Fibroblast of the aortic adventitia (primary cell): ENCODE measurements around the gene C16orf89. TPM values are rescaled to one million over a fixed set of nuclear protein-coding genes. Genes with fewer than 3 reads are reported as not detected.

Experiments used
- total RNA-seq: library from RNA; depleted of rRNA; stranded (reverse); fragments of >200 nt; gene quantifications from 2 replicates; pipeline ENCODE4 v1.2.3, GENCODE V29; 2012; ENCODE audit warnings: low replicate concordance

Gene C16orf89
- total RNA-seq, 1 donor, result 1.6 TPM

Other genes with a start within 250 kb of the C16orf89 start
- 42.4 and 55.0 TPM in 2 replicates for gene GLYR1, start 218.7 kb downstream of the C16orf89 start, total RNA-seq
- gene UBN1, start 218.5 kb downstream of the C16orf89 start, total RNA-seq, result 37.7 and 47.8 TPM in 2 replicates
- gene PPL, start 128.8 kb downstream of the C16orf89 start, total RNA-seq, result 53.9 and 57.9 TPM in 2 replicates
- 1.2 and 3.0 TPM in 2 replicates for gene SEC14L5, start 107.6 kb downstream of the C16orf89 start, total RNA-seq
- 16.8 and 50.6 TPM in 2 replicates for gene NAGPA, start 32.0 kb downstream of the C16orf89 start, total RNA-seq
- 32.9 and 37.7 TPM in 2 replicates for gene ALG1, start 5.9 kb upstream of the C16orf89 start, total RNA-seq
- gene EEF2KMT, start 31.8 kb upstream of the C16orf89 start, total RNA-seq, result 2.2 and 13.1 TPM in 2 replicates